Heart left ventricle (tissue), 13 donors: ENCODE results near the gene SH3BP4.

Experiments
- CTCF ChIP-seq, 12 donors: fragments of 200-600 bp; sonication (generic) in 4 of 12; IDR thresholded peaks; one replicate each; pipeline versions ENCODE4 v1.5.0 to v1.8.0; 2018 to 2022; ENCODE audit warnings: antibody characterized with exemption in 12 of 12, mild to moderate bottlenecking in 5 of 12
- POLR2A ChIP-seq, 2 donors: fragments of 450-650 bp; IDR thresholded peaks; one replicate each; pipeline ENCODE4 v1.6.1; 2017; ENCODE audit warnings: antibody characterized with exemption in 2 of 2, mild to moderate bottlenecking in 2 of 2, moderate library complexity in 2 of 2
- donor health status: ischemic (EF 13 %, LVEDD 7.1; RV severe dilation, severe dysfunction).
- donor health status: DM: no; HTN: yes; CAD: no.
- donor health status: DM: no; HTN: no; CAD: no.
- donor health status: ischemic (EF 25% LVEDD 6.9; RV normal size, moderate dysfunction).
- donor health status: ischemic (EF 25% LVEDD 5.7; RV mildly dilated, moderate dysfunction).
- donor health status: ischemic (EF 35%, LVEDD 5.7; RV mildly dilated, moderate dysfunction).
- donor health status: nonischemic (EF 11% LVEDD 7.7; RV severe dilation, severe dysfunction).
- donor health status: DM: yes; HTN: yes; CAD: no.
- donor health status: PGD.
- donor health status: ischemic (EF 29% LVEDD 5.4; RV normal size, mild dysfunction).
- donor health status: nonischemic (EF 23%, LVEDD 6.1; RV moderate dilation, normal function).

- TF ChIP-seq CTCF (IDR thresholded peaks at IDR 0.05) (no peak), POLR2A (IDR thresholded peaks at IDR 0.05) (no peak)
Measured at GRCh38 chr2:234998404-234999211, 46.8 kb downstream of the SH3BP4 start.
